Embryonic facial prominence (tissue), 1 donor: ENCODE measurements around the gene CDH4.
"Not testable (repeated sequence)": the region's sequence is repeated elsewhere in the genome, so short reads cannot be mapped to it uniquely, and the experiment has no call there.

ENCODE experiments used
- DNase-seq: peaks from one replicate; pipeline ENCODE4 v3.0.0-alpha.2; 2016; ENCODE audit errors: extremely low spot score

Gene CDH4

DNA sequence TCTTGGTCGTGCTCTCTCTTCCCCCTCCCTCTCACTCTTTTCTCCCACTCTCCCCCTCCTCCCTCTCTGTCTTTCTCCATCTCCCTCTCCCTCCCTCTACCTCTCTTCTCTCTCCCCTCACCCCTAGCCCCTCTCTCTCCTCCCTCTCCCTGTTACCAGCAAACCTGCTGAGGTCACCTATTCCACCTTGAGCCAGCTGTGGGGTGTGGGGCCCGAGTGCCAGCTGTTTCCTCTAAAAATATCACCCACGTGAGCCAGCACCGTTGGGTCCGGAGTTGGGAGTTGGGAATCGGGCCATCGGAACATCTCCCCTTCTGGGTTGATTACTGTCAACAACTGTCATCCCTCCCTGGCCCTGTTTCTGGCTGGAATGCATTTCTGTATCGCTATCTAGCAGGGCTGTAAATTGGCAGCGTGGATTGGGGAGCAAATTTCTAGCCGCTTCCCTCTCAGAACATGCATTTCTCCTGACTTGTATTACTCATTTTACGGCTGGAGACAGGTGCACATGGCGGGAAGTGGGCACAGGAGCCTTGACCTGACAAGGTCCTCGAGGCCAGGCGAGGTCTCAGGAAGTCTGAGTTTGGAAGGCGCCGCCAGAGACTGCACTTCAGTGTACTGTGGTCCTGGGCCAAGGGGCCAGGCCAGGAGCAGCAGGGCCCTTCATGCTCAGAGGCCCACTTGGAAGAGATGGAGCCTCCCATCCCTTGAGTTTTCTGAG, 165.3 kb downstream of the CDH4 start:
- no peak for DNase-seq

DNA sequence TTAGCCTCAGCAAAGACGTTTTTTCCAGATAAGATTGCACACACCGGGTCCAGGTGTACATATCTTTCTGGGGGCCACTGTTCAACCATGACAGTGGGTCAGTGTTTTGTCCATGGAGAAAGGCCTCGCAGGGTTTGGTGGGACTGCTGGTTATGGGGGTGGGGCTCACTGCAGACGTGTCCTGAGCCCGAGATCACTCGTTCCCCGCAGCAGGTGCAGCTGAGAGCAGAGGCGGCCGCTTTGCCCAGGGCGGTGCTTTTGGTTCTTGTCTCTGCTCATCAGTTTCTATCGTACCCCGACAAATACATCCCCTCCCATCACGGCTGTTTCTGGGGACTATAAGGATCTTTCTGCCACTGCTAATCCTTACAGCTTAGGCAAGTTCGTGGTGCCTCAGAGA, 166.9 kb downstream of the CDH4 start:
- DNase-seq = no peak

GRCh38 chr20:61419501-61419900, 167.4 kb downstream of the CDH4 start:
- no peak for DNase-seq

GRCh38 chr20:61420056-61420455, 168.0 kb downstream of the CDH4 start:
- DNase-seq = no peak

- DNase-seq = no peak
Measured at GRCh38 chr20:61420781-61421180, 168.7 kb downstream of the CDH4 start.

DNA sequence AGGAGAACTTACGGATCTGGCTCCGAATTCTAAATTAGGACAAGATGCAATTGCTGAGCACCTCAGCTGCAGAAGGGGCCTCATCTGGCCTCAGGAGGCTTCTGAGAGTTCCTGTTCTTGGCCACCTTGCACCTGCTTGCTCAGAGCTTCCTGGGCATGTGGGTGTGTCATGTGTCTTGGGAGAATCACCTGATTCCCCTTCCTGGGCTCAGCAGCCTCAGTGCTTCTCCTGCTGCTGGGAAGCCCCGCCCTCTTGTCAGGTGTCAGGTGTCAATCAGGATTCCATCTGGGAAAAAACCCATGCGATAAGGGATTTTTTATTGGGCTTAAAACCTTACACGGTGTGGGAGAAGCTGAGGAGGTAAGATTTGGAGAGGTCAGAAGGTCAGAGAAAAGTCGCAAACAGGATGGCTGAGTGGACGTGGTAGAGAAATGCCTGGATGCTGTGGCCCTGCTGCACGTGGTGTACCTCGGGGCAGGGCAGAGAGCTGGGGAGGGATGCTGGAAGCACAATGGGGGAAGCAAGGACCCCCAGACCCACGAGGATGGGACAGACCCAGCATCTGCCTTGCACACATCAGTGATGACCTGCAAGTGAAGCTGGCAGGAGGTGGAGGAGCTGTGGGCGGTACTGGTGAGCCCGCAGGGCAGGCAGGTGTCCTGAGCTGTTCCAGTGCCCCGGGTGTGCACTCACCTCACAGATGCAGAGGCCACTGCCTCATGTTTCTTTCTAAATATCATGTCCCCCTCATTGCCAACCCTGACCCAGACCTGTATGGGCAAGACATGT, 170.8 kb downstream of the CDH4 start:
- DNase-seq = no peak

DNA sequence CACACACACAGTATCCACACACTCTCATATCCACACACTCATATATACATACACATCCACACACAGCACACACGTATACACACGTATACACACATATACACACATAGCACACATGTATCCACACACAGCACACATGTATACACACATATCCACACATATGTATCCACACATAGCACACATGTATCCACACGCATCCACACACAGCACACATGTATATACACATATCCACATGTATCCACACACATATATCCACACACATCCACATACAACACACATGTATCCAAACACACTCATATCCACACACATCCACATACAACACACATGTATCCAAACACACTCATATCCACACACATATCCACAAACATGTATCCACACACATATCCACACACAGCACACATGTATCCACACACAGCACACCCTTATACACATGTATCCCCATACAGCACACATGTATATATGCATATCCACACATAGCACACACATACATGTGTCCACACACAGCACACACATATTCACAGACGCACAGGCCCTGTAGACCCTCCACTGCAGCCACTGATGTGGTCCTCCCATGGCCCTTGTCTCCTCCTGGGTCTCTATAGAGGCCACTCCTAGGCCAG, 172.1 kb downstream of the CDH4 start:
- no peak for DNase-seq

DNA sequence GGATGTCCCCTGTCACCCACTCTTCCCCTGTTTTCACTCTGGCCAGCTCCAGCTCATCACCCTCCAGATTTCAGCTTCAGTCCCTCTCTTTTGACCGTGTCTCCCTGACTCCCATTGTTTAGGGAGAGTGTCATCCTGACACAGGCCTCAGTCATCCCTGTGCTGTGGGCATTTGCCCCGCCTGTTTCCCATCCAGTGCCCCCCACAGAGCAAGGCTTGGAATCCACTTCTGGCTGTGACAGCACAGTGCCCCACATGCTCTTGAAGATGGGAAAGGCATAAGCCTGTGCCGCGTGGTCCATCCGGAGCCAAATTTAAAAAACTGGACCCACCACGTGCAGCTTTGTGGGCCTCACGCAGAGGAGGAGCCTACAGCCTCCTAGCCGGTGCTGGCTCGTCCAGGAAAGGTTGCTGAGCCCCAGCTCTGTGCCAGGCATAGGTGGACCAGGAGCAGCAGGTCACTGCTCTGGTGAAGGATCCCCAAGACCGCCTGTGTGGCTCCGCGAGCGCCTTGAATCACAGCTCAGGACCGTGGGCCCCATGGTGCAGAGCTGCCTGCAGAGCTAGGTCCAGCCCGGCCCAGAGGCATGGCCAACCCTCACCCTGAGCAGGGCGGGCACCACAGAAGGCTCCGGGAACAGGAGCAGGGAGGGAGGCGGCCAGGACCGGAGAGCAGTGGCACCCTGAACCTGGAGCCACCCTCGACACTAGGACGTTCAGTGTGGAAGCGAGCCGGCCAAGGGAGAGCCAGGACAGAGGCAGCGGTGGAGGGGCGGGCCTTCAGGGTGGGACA, 172.8 kb downstream of the CDH4 start:
- no peak for DNase-seq

DNA sequence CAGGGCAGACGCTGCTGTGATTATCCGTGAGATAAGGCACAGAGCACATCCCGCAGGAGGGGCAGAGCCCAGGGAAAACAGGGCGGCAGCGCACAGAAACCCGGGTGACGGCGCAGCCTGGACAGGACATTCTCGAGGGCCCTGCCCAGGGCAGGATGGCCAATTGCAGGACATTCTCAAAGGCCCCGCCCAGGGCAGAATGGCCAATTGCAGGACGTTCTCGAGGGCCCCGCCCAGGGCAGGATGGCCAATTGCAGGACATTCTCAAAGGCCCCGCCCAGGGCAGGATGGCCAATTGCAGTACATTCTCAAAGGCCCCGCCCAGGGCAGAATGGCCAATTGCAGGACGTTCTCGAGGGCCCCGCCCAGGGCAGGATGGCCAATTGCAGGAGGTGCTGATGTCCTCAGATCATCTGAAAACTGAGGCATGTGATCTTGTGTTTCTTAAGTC, 173.5 kb downstream of the CDH4 start:
- DNase-seq = not testable (repeated sequence)

GRCh38 chr20:61426352-61426751, 174.3 kb downstream of the CDH4 start:
- no peak for DNase-seq

- DNase-seq = no peak
Measured at GRCh38 chr20:61429458-61430227, 177.6 kb downstream of the CDH4 start.

- DNase-seq = no peak
Measured at GRCh38 chr20:61430228-61430624, 178.2 kb downstream of the CDH4 start.

DNA sequence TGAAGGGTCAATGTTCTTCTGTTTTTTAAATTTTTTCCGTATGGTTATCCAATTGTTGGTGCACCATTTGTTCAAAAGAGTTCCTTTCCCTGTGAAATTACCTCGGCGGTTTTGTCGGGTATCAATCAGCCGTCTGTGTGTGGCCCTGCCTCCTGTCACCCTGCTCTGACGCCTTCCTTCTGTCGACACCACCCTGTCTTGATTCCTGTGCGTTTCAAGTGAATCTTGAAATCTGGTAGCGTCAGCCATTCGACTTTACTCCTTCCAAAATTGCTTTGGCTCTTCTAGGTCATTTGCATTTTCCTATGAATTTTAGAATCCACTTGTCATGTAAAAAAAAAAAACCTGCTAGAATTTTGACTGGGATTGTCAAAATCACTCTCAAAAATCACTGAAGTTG, 181.1 kb downstream of the CDH4 start:
- no peak for DNase-seq

- DNase-seq = no peak
Measured at GRCh38 chr20:61433816-61434215, 181.8 kb downstream of the CDH4 start.

DNA sequence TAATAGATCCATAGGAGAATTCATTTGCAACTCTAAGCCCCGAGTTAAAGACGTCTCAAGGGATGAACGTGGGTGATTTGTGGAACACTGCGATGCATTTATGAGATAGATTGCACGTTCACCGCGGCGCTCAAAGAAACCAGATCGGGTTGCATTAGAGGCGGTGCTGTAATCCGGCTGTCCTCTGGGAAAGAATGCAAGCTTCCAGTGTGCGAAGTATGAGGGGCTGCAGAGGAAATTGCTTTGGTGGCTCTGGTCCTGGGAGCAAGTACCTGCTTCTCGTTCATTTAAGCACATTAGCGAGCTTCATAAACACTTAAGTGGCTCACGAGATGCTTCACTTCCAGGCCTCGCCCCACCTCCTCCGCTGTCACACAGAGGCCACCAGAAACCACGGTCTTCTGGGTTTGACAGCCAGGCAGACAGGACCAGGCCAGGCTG, 182.3 kb downstream of the CDH4 start:
- no peak for DNase-seq

- no peak for DNase-seq
Measured at GRCh38 chr20:61435184-61435822, 183.2 kb downstream of the CDH4 start.

GRCh38 chr20:61435823-61436220, 183.8 kb downstream of the CDH4 start:
- DNase-seq = no peak

- no peak for DNase-seq
Measured at GRCh38 chr20:61436283-61436666, 184.2 kb downstream of the CDH4 start.

DNA sequence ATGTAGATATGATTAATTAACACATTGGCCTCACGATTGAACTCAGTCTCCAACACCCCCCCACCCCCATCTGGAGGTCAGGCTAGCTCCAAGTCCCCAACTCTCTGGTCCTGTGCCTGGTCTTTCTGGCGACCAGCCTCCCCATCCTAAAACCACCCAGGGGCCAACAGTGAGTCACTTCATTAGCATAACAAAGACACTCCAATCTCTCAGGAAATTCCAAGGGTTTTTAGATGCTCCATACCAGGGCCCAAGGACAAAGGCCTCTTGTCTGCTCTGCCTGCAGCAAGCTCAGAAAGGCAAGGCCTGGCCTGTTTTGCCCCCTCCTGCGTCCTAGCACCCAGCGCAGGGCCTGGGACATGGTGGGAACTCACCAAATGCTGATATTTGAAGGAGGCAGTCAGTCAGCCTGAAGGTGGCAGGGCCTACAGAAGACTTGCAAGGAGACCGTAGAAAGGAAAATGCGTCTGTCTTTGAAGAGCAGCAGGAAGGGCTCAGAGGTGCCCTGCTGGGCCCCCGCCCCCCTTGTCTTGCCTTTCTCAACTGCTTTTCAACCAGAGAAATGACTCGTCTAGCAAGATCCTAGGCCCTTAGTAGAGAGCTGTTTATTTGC, 184.7 kb downstream of the CDH4 start:
- DNase-seq = no peak
